Glutamatergic neuron (in vitro differentiated cells): ENCODE data around the gene KDM4F. TPM values are rescaled to one million over a fixed set of nuclear protein-coding genes. Genes with fewer than 3 reads are reported as not detected.
"Not testable (repeated sequence)": the region's sequence is repeated elsewhere in the genome, so short reads cannot be mapped to it uniquely, and the experiment has no call there.

Experiments
- DNase-seq: peaks from one replicate; pipeline ENCODE4 v3.0.0; 2022
- H3K27ac Mint-ChIP-seq: one replicate; pipeline ENCODE4 v1.8.0; 2020; ENCODE audit warnings: mild to moderate bottlenecking, mixed read lengths, inconsistent platforms; ENCODE audit not compliant: unreplicated experiment
- H3K27me3 Mint-ChIP-seq: one replicate; pipeline ENCODE4 v1.8.0; 2020; ENCODE audit warnings: mild to moderate bottlenecking, moderate library complexity, mixed read lengths, inconsistent platforms; ENCODE audit not compliant: unreplicated experiment
- H3K36me3 Mint-ChIP-seq: one replicate; pipeline ENCODE4 v1.8.0; 2020; ENCODE audit warnings: mild to moderate bottlenecking, mixed read lengths, inconsistent platforms; ENCODE audit not compliant: unreplicated experiment
- H3K4me1 Mint-ChIP-seq: one replicate; pipeline ENCODE4 v1.8.0; 2020; ENCODE audit warnings: mild to moderate bottlenecking, low read depth, mixed read lengths, inconsistent platforms; ENCODE audit not compliant: unreplicated experiment
- H3K4me3 Mint-ChIP-seq: one replicate; pipeline ENCODE4 v1.8.0; 2020; ENCODE audit warnings: mild to moderate bottlenecking, mixed read lengths, inconsistent platforms; ENCODE audit not compliant: unreplicated experiment
- H3K9me3 Mint-ChIP-seq: one replicate; pipeline ENCODE4 v1.8.0; 2020; ENCODE audit warnings: mild to moderate bottlenecking, moderate library complexity, mixed read lengths, inconsistent platforms; ENCODE audit not compliant: unreplicated experiment
- CTCF ChIP-seq: fragments of 200-600 bp; sonication (generic); IDR thresholded peaks from one replicate; pipeline ENCODE4 v1.5.0; 2021; ENCODE audit not compliant: partially characterized antibody, unreplicated experiment
- long read RNA-seq: library from polyadenylated mRNA; unstranded; transcript quantifications from one replicate; pipeline ENCODE4 v2.0.0, GENCODE V29; 2020; ENCODE audit not compliant: unreplicated experiment
- total RNA-seq: library from RNA; stranded (reverse); fragmentation: NEBNext Ultra II Directional; extraction: Animal tissue kit (Norgen Biotek cat#: 25700); gene quantifications from one replicate; pipeline ENCODE4 v1.2.1, GENCODE V29; 2021; ENCODE audit not compliant: unreplicated experiment

KDM4F gene
- total RNA-seq, result 0.39 TPM
- long read RNA-seq, result 0 reads

GRCh38 chr11:95049122-95049521, at the start of gene KDM4F:
KDM4F (plus strand) TSS chr11:95049422.
- DNase-seq, H3K27me3 Mint-ChIP-seq, H3K36me3 Mint-ChIP-seq, H3K4me1 Mint-ChIP-seq, H3K27ac Mint-ChIP-seq, H3K9me3 Mint-ChIP-seq, H3K4me3 Mint-ChIP-seq: not testable (repeated sequence)

GRCh38 chr11:95003716-95004115, 45.5 kb upstream of the KDM4F start:
- Mint-ChIP-seq H3K27me3 (no peaks in the 10 kb centered on the region), H3K9me3 (peaks cover 1% of the 10 kb centered on the region), H3K4me1 (no peaks in the 10 kb centered on the region), H3K27ac (no peak overlapping the region), H3K36me3 (no peaks in the 10 kb centered on the region), H3K4me3 (no peak overlapping the region)
- no peak for TF ChIP-seq CTCF
- DNase-seq, result no peak

- Mint-ChIP-seq H3K4me1 (no peaks in the 10 kb centered on the region), H3K4me3 (no peak overlapping the region), H3K9me3 (peaks cover 1% of the 10 kb centered on the region), H3K27ac (no peak overlapping the region), H3K36me3 (no peaks in the 10 kb centered on the region), H3K27me3 (no peaks in the 10 kb centered on the region)
- no peak for TF ChIP-seq CTCF
- no peak for DNase-seq
These were observed 43.6 kb upstream of the KDM4F start for GRCh38 chr11:95005642-95006041.

GRCh38 chr11:95011376-95011775, 37.8 kb upstream of the KDM4F start:
- no peak for DNase-seq
- TF ChIP-seq CTCF, result no peak
- Mint-ChIP-seq H3K4me1 (no peaks in the 10 kb centered on the region), H3K27me3 (no peaks in the 10 kb centered on the region), H3K4me3 (no peak overlapping the region), H3K9me3 (peaks cover 1% of the 10 kb centered on the region), H3K27ac (no peak overlapping the region), H3K36me3 (no peaks in the 10 kb centered on the region)

- Mint-ChIP-seq H3K36me3 (no peaks in the 10 kb centered on the region), H3K27me3 (no peaks in the 10 kb centered on the region), H3K27ac (no peak overlapping the region), H3K4me1 (no peaks in the 10 kb centered on the region), H3K9me3 (no peaks in the 10 kb centered on the region), H3K4me3 (no peak overlapping the region)
- TF ChIP-seq CTCF, result no peak
- DNase-seq, result no peak
These were observed 34.9 kb upstream of the KDM4F start for GRCh38 chr11:95014184-95014821.
